Keratinocyte (primary cell): ENCODE data around the gene PGS1.

ENCODE experiments used
- CTCF ChIP-seq, 3 experiments: IDR thresholded peaks in 1 of 3; conservative IDR thresholded peaks in 1 of 3; optimal IDR thresholded peaks in 1 of 3; 2 replicates in 2 of 3; 3 replicates in 1 of 3; pipeline versions ENCODE3 to v1.5.1; 2011; ENCODE audit warnings: low read length in 3 of 3, mild to moderate bottlenecking in 3 of 3, moderate library complexity in 2 of 3, control low read depth in 1 of 3, inconsistent platforms in 1 of 3; ENCODE audit not compliant: insufficient read depth in 2 of 3; ENCODE audit errors: extremely low read depth in 1 of 3
- EZH2 ChIP-seq: IDR thresholded peaks from one replicate; pipeline ENCODE4 v1.6.1; 2012; ENCODE audit warnings: inconsistent platforms, mild to moderate bottlenecking, low read length, moderate library complexity

- no peak for TF ChIP-seq CTCF (optimal IDR thresholded peaks at IDR 0.05 in 1 of 3, IDR thresholded peaks at IDR 0.05 in 1 of 3, conservative IDR thresholded peaks at IDR 0.05 in 1 of 3; ENCODE audit: extremely low read depth in 1 of 3, insufficient read depth in 2 of 3, low read length in 3 of 3)
- TF ChIP-seq EZH2 = no peak
Observed at GRCh38 chr17:78415821-78416711, 37.6 kb downstream of the PGS1 start.
